Body of pancreas (tissue), 4 donors: ENCODE results near the gene FAM83G.

Source experiments
- POLR2A ChIP-seq, 3 donors: fragments of 450-650 bp; IDR thresholded peaks; one replicate each; pipeline ENCODE4 v1.6.1; 2016; ENCODE audit warnings: antibody characterized with exemption in 3 of 3, mild to moderate bottlenecking in 2 of 3
- TF ChIP-seq, protein P1 (sequence below), 7 experiments: fragments of 450-650 bp in 4 of 7; fragments of 200-600 bp in 3 of 7; sonication (generic) in 3 of 7; IDR thresholded peaks; one replicate each; pipeline ENCODE4 v1.5.1; 2016 to 2019; ENCODE audit warnings: antibody characterized with exemption in 7 of 7

DNA sequence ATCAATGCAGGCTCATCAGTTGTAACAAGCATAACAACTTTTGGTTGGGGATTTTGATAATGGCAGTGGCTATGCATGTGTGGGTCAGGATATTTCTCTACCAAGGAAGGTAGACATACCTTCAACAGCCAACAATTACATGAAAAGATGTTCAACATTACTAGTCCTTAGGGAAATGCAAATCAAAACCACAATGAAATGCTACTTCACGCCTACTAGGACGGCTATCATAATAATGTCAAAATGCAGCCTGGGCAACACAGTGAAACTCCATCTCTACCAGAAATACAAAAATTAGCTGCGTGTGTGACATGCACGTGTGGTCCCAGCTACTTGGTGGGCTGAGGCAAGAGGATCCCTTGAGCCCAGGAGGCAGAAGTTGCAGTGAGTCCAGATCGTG is 59.9 kb downstream of the FAM83G start:
- TF ChIP-seq, protein P1, sequence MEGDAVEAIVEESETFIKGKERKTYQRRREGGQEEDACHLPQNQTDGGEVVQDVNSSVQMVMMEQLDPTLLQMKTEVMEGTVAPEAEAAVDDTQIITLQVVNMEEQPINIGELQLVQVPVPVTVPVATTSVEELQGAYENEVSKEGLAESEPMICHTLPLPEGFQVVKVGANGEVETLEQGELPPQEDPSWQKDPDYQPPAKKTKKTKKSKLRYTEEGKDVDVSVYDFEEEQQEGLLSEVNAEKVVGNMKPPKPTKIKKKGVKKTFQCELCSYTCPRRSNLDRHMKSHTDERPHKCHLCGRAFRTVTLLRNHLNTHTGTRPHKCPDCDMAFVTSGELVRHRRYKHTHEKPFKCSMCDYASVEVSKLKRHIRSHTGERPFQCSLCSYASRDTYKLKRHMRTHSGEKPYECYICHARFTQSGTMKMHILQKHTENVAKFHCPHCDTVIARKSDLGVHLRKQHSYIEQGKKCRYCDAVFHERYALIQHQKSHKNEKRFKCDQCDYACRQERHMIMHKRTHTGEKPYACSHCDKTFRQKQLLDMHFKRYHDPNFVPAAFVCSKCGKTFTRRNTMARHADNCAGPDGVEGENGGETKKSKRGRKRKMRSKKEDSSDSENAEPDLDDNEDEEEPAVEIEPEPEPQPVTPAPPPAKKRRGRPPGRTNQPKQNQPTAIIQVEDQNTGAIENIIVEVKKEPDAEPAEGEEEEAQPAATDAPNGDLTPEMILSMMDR (IDR thresholded peaks at IDR 0.05), result no peak
- TF ChIP-seq POLR2A (IDR thresholded peaks at IDR 0.05), result no peak
